ENCODE measurements around the gene FMO1.
A peak's percentile ranks its signal among the peaks of the same experiment; 100 is the strongest.

FMO1 gene

DNA sequence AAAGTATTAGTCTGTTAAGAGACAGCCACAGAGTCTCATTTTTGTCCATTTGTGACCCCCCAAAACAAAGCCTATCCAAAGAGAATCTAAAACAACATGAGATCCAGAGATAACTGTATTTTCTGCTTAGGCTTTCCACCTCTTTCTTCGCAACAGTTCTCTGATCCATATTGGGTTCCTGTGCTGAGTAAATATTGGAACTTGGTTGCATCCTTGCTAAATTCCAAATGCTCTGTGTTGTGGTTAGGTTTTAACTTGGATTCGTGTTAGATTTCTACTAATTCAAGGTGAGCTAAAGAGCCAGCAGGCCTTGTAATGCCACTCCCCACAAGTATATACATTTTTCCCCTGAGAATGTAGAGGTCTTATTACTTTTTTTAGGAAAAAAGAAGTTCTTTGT is 29.2 kb downstream of the FMO1 start:
- TF ChIP-seq, protein P1, sequence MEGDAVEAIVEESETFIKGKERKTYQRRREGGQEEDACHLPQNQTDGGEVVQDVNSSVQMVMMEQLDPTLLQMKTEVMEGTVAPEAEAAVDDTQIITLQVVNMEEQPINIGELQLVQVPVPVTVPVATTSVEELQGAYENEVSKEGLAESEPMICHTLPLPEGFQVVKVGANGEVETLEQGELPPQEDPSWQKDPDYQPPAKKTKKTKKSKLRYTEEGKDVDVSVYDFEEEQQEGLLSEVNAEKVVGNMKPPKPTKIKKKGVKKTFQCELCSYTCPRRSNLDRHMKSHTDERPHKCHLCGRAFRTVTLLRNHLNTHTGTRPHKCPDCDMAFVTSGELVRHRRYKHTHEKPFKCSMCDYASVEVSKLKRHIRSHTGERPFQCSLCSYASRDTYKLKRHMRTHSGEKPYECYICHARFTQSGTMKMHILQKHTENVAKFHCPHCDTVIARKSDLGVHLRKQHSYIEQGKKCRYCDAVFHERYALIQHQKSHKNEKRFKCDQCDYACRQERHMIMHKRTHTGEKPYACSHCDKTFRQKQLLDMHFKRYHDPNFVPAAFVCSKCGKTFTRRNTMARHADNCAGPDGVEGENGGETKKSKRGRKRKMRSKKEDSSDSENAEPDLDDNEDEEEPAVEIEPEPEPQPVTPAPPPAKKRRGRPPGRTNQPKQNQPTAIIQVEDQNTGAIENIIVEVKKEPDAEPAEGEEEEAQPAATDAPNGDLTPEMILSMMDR (IDR thresholded peaks at IDR 0.05; ENCODE audit: low read length): no peak
- no peak for TF ChIP-seq EZH2 (IDR thresholded peaks at IDR 0.05; ENCODE audit: borderline replicate concordance, low read length)
- Histone ChIP-seq H3F3A (ENCODE audit: insufficient read depth, low read length) (no peaks in the 10 kb centered on the region), H4K20me1 (ENCODE audit: insufficient read depth, low read length) (no peaks in the 10 kb centered on the region), H3K79me2 (ENCODE audit: insufficient read depth, low read length) (no peaks in the 10 kb centered on the region), H3K36me3 (ENCODE audit: insufficient read depth, low read length) (no peaks in the 10 kb centered on the region), H3K9ac (ENCODE audit: low read length) (no peak overlapping the region), H3K9me2 (ENCODE audit: low read depth, low read length) (no peaks in the 10 kb centered on the region), H2AFZ (ENCODE audit: low read length) (no peak overlapping the region), H3K27ac (ENCODE audit: low read depth, low read length, poor library complexity, severe bottlenecking) (no peak overlapping the region), H3K27me3 (ENCODE audit: insufficient read depth, low read length) (no peaks in the 10 kb centered on the region), H3K4me1 (ENCODE audit: insufficient read depth, low read length, severe bottlenecking) (peaks cover 22% of the 10 kb centered on the region), H3K4me3 (ENCODE audit: low read depth, low read length, poor library complexity, severe bottlenecking) (no peak overlapping the region), H3K4me2 (ENCODE audit: low read length) (no peak overlapping the region), H3K9me3 (ENCODE audit: low read length) (no peaks in the 10 kb centered on the region)

DNA sequence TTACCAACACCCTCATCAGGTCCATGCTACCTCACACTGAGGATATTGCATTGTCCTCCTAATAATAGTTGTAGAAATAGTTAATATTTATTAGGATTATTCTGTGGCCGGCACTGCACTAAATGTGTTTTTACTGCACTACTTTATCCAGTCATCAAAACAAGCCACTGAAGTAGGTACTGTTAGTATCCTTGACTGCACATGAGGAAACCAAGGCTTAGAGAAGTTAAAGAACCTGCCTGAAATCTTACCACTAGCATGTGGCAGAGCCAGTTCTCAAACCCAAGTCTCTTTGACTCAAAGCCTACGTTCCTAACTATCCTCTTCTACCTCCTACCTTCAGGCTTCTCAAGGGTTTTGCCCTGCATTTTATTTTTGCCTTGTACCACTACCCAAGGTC is 30.9 kb downstream of the FMO1 start:
- H4K20me1 ChIP-seq (ENCODE audit: insufficient read depth, low read length): no peaks in the 10 kb centered on the region
- H3K27me3 ChIP-seq (ENCODE audit: insufficient read depth, low read length): no peaks in the 10 kb centered on the region
- no peaks in the 10 kb centered on the region for H3K36me3 ChIP-seq (ENCODE audit: insufficient read depth, low read length)
- H3K79me2 ChIP-seq (ENCODE audit: insufficient read depth, low read length): no peaks in the 10 kb centered on the region
- H3K4me1 ChIP-seq (ENCODE audit: insufficient read depth, low read length, severe bottlenecking): peaks cover 22% of the 10 kb centered on the region
- H3K9me3 ChIP-seq (ENCODE audit: low read length): no peaks in the 10 kb centered on the region
- H3K27ac ChIP-seq (ENCODE audit: low read depth, low read length, poor library complexity, severe bottlenecking): peak overlapping the region; percentile 26
- no peaks in the 10 kb centered on the region for H3F3A ChIP-seq (ENCODE audit: insufficient read depth, low read length)
- H2AFZ ChIP-seq (ENCODE audit: low read length): peak overlapping the region; percentile 64; the same call in 1 of the 2 replicates
- H3K9ac ChIP-seq (ENCODE audit: low read length): no peak overlapping the region
- no peak overlapping the region for H3K4me3 ChIP-seq (ENCODE audit: low read depth, low read length, poor library complexity, severe bottlenecking)
- no peaks in the 10 kb centered on the region for H3K9me2 ChIP-seq (ENCODE audit: low read depth, low read length)
- 0 out of 2 replicates have a peak overlapping the region, but pooled peaks have one; percentile 10 for H3K4me2 ChIP-seq (ENCODE audit: low read length)
- TF ChIP-seq EZH2 (IDR thresholded peaks at IDR 0.05; ENCODE audit: borderline replicate concordance, low read length): no peak
- TF ChIP-seq, protein P1 (IDR thresholded peaks at IDR 0.05; ENCODE audit: low read length): no peak

DNA sequence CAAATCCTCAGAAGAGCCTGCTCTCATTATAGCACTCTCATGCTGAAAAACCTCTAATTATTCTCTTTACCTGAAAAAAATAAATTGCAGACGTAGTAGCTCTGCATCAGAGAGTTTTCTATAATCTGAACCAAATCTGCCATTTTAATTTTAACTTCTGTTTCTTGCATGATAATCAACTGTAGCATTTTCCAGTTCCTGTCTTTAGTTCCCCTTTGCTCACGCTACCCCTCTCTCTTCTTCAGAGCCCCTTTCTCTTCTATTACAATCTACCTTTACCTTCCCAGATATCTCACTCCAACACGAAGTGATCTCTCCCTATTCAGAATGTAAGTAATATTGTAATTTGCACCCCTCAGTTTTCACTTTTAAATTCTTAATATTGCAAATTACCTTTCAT is 31.4 kb downstream of the FMO1 start:
- TF ChIP-seq, protein P1 (IDR thresholded peaks at IDR 0.05; ENCODE audit: low read length): no peak
- TF ChIP-seq EZH2 (IDR thresholded peaks at IDR 0.05; ENCODE audit: borderline replicate concordance, low read length): no peak
- Histone ChIP-seq H3K9ac (ENCODE audit: low read length) (no peak overlapping the region), H3K9me2 (ENCODE audit: low read depth, low read length) (no peaks in the 10 kb centered on the region), H3K36me3 (ENCODE audit: insufficient read depth, low read length) (no peaks in the 10 kb centered on the region), H3K4me2 (ENCODE audit: low read length) (0 out of 2 replicates have a peak overlapping the region, but pooled peaks have one; percentile 10), H3K9me3 (ENCODE audit: low read length) (no peaks in the 10 kb centered on the region), H3K27ac (ENCODE audit: low read depth, low read length, poor library complexity, severe bottlenecking) (peak overlapping the region; percentile 26), H4K20me1 (ENCODE audit: insufficient read depth, low read length) (no peaks in the 10 kb centered on the region), H2AFZ (ENCODE audit: low read length) (peak overlapping the region; percentile 64; the same call in 1 of the 2 replicates), H3K4me1 (ENCODE audit: insufficient read depth, low read length, severe bottlenecking) (peaks cover 22% of the 10 kb centered on the region), H3F3A (ENCODE audit: insufficient read depth, low read length) (no peaks in the 10 kb centered on the region), H3K27me3 (ENCODE audit: insufficient read depth, low read length) (no peaks in the 10 kb centered on the region), H3K4me3 (ENCODE audit: low read depth, low read length, poor library complexity, severe bottlenecking) (no peak overlapping the region), H3K79me2 (ENCODE audit: insufficient read depth, low read length) (no peaks in the 10 kb centered on the region)
